BJ (cell line): ENCODE measurements around the gene XRCC1. TPM values are rescaled to one million over a fixed set of nuclear protein-coding genes. Genes with fewer than 3 reads are reported as not detected.

Experiments used
- polyA plus RNA-seq: library from polyadenylated mRNA; depleted of rRNA; stranded (reverse); fragments of >200 nt; gene quantifications from 2 replicates; pipeline ENCODE4 v1.2.3, GENCODE V29; 2011; rRNA removed

Gene XRCC1
- polyA plus RNA-seq, 1 experiment = 30.8 TPM

Other genes with a start within 250 kb of the XRCC1 start
- gene CD177, start 221.8 kb downstream of the XRCC1 start, polyA plus RNA-seq = 1.1 and 1.7 TPM in 2 replicates
- gene TEX101, start 160.6 kb downstream of the XRCC1 start, polyA plus RNA-seq = not detected in 2 replicates
- gene LYPD3, start 109.9 kb downstream of the XRCC1 start, polyA plus RNA-seq = 0.32 and 0.70 TPM in 2 replicates
- gene PHLDB3, start 70.8 kb downstream of the XRCC1 start, polyA plus RNA-seq = 4.0 and 5.3 TPM in 2 replicates
- 188 and 261 TPM in 2 replicates for gene ETHE1, start 48.3 kb downstream of the XRCC1 start, polyA plus RNA-seq
- gene ZNF575, start 42.3 kb downstream of the XRCC1 start, polyA plus RNA-seq = 0.09 and 0.33 TPM in 2 replicates
- gene PINLYP, start 274 bp upstream of the XRCC1 start, polyA plus RNA-seq = 2.0 and 2.2 TPM in 2 replicates
- 5.4 and 7.0 TPM in 2 replicates for gene IRGQ, start 20.6 kb upstream of the XRCC1 start, polyA plus RNA-seq
- gene ZNF576, start 21.1 kb upstream of the XRCC1 start, polyA plus RNA-seq = 9.0 and 14.8 TPM in 2 replicates
- 0.04 and 0.06 TPM in 2 replicates for gene SRRM5, start 36.6 kb upstream of the XRCC1 start, polyA plus RNA-seq
- gene ZNF428, start 44.1 kb upstream of the XRCC1 start, polyA plus RNA-seq = 24.4 and 34.0 TPM in 2 replicates
- 1.4 and 1.7 TPM in 2 replicates for gene CADM4, start 64.3 kb upstream of the XRCC1 start, polyA plus RNA-seq
- gene PLAUR, start 94.6 kb upstream of the XRCC1 start, polyA plus RNA-seq = 98.5 and 137 TPM in 2 replicates
- not detected in 2 replicates for gene IRGC, start 140.5 kb upstream of the XRCC1 start, polyA plus RNA-seq
- 10.1 and 14.8 TPM in 2 replicates for gene SMG9, start 179.4 kb upstream of the XRCC1 start, polyA plus RNA-seq
- gene KCNN4, start 205.4 kb upstream of the XRCC1 start, polyA plus RNA-seq = 0.28 and 0.38 TPM in 2 replicates
- 0.40 and 0.50 TPM in 2 replicates for gene LYPD5, start 226.9 kb upstream of the XRCC1 start, polyA plus RNA-seq